Mesothelial cell of epicardium (in vitro differentiated cells): Measurements from ENCODE around the gene GHR. TPM values are rescaled to one million over a fixed set of nuclear protein-coding genes. Genes with fewer than 3 reads are reported as not detected.

Experiments
- DNase-seq, 2 experiments: peaks; one replicate each; pipeline ENCODE4 v3.0.0; 2021; ENCODE audit warnings: low spot score in 2 of 2; ENCODE audit not compliant: unreplicated experiment in 2 of 2
- H3K27ac Mint-ChIP-seq: 2 replicates; pipeline ENCODE4 v1.8.0; 2021; ENCODE audit warnings: mixed read lengths
- H3K27me3 Mint-ChIP-seq: 2 replicates; pipeline ENCODE4 v1.8.0; 2021; ENCODE audit warnings: low read depth, mixed read lengths
- H3K36me3 Mint-ChIP-seq: 2 replicates; pipeline ENCODE4 v1.8.0; 2021; ENCODE audit warnings: mixed read lengths
- H3K4me1 Mint-ChIP-seq: 2 replicates; pipeline ENCODE4 v1.8.0; 2021; ENCODE audit warnings: mixed read lengths
- H3K4me3 Mint-ChIP-seq: 2 replicates; pipeline ENCODE4 v1.8.0; 2021; ENCODE audit warnings: mild to moderate bottlenecking, moderate library complexity, mixed read lengths
- H3K9me3 Mint-ChIP-seq: 2 replicates; pipeline ENCODE4 v1.8.0; 2021; ENCODE audit warnings: mixed read lengths
- total RNA-seq: library from RNA; stranded (reverse); gene quantifications from 3 replicates; pipeline ENCODE4 v1.2.1, GENCODE V29; 2021
- TF ChIP-seq, protein P1 (sequence below): fragments of 200-600 bp; sonication (generic); IDR thresholded peaks from one replicate; pipeline ENCODE4 v1.5.0; 2021; ENCODE audit warnings: antibody characterized with exemption; ENCODE audit not compliant: unreplicated experiment

GHR gene
- total RNA-seq, 1 donor from 2014 or later: 7.9 TPM

DNA sequence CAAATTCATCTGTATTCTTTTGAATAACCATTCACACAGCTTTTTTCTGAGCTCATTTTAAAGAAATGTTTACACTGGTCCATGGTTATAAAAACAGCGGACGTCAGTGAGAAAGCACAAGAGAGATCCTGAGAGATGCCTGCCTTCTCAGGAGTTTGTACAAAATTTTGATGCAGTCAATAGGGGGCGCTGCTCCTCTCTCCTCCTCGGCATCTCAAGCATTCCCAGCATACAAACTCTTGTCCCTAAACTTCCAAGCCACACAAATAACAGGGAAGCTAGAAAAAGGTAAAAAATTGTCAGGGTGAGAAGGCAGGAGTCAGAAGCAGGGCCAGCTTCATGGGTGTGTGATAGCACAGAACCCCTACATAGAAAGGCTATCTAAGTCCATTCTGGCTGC lies 322.2 kb downstream of the GHR start:
- Mint-ChIP-seq H3K4me1 (no peaks in the 10 kb centered on the region), H3K9me3 (peaks cover 7% of the 10 kb centered on the region), H3K4me3 (no peak overlapping the region), H3K27me3 (no peaks in the 10 kb centered on the region), H3K27ac (no peak overlapping the region), H3K36me3 (no peaks in the 10 kb centered on the region)
- DNase-seq: no peak
- TF ChIP-seq, protein P1, sequence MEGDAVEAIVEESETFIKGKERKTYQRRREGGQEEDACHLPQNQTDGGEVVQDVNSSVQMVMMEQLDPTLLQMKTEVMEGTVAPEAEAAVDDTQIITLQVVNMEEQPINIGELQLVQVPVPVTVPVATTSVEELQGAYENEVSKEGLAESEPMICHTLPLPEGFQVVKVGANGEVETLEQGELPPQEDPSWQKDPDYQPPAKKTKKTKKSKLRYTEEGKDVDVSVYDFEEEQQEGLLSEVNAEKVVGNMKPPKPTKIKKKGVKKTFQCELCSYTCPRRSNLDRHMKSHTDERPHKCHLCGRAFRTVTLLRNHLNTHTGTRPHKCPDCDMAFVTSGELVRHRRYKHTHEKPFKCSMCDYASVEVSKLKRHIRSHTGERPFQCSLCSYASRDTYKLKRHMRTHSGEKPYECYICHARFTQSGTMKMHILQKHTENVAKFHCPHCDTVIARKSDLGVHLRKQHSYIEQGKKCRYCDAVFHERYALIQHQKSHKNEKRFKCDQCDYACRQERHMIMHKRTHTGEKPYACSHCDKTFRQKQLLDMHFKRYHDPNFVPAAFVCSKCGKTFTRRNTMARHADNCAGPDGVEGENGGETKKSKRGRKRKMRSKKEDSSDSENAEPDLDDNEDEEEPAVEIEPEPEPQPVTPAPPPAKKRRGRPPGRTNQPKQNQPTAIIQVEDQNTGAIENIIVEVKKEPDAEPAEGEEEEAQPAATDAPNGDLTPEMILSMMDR: peak; percentile 16

DNA sequence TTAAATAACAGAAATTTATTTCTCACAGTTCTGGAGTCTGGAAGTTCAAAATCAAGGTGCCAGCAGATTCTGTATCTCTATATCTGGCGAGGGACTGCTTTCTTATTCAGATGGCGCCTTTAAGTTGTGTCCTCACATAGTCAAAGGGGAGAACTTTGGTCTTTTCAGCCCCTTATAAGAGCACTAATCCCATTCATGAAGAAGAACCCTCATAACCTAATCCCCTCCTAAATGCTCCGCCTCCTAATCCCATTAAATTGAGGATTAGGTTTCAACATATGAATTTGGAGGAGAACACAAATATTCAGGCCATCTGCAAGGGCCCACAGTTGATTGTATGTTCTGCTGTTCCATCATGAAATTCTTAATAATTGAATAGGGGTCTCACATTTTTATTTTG lies 322.6 kb downstream of the GHR start:
- Mint-ChIP-seq H3K4me1 (no peaks in the 10 kb centered on the region), H3K4me3 (no peak overlapping the region), H3K27me3 (no peaks in the 10 kb centered on the region), H3K27ac (no peak overlapping the region), H3K36me3 (no peaks in the 10 kb centered on the region), H3K9me3 (peaks cover 7% of the 10 kb centered on the region)
- TF ChIP-seq, protein P1: no peak
- no peak for DNase-seq

DNA sequence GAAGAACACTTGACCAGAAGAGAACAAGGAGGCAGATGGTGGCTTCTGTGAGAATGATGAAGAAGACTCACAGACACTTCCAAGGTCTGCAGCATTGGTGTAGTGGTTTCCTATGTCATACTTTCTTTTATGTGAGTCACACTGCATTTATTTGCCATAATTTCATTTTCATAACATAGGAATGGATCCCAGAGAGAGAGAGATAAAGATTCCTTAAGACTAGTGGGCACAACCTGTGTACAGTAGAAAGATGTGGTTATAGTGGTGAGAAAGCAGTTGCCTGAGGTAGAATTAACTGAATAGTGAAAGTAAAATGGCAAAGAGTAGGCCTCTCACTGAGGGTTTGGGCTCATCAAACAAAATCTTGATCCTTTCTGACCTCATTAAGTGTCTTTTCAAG lies 325.8 kb downstream of the GHR start:
- Mint-ChIP-seq H3K4me3 (no peak overlapping the region), H3K4me1 (peaks cover 3% of the 10 kb centered on the region)

DNA sequence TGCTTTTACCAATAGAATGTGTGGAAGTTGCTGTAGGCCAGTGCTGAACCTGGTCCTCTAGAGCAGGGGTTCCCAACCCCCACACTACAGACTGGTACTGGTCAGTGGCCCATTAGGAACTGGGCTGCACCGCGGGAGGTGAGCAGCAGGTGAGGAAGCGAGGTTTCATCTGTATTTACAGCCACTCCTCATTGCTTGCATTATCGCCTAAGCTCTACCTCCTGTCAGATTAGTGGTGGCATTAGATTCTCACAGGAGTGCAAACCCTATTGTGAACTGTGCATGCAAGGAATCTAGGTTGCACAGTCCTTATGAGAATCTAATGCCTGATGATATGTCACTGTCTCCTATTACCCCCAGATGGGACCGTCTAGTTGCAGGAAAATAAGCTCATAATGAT lies 327.3 kb downstream of the GHR start:
- H3K4me1 Mint-ChIP-seq: peaks cover 3% of the 10 kb centered on the region
- H3K36me3 Mint-ChIP-seq: no peaks in the 10 kb centered on the region
- DNase-seq: no peak
- H3K27ac Mint-ChIP-seq: no peak overlapping the region
- H3K4me3 Mint-ChIP-seq: no peak overlapping the region
- H3K27me3 Mint-ChIP-seq: no peaks in the 10 kb centered on the region
- H3K9me3 Mint-ChIP-seq: no peaks in the 10 kb centered on the region
- TF ChIP-seq, protein P1: no peak

More for the DNA sequence above, 325.8 kb downstream of the GHR start:
- TF ChIP-seq, protein P1: no peak
- no peak for DNase-seq
- no peak overlapping the region for H3K27ac Mint-ChIP-seq
- H3K9me3 Mint-ChIP-seq: no peaks in the 10 kb centered on the region
- no peaks in the 10 kb centered on the region for H3K27me3 Mint-ChIP-seq
- no peaks in the 10 kb centered on the region for H3K36me3 Mint-ChIP-seq

DNA sequence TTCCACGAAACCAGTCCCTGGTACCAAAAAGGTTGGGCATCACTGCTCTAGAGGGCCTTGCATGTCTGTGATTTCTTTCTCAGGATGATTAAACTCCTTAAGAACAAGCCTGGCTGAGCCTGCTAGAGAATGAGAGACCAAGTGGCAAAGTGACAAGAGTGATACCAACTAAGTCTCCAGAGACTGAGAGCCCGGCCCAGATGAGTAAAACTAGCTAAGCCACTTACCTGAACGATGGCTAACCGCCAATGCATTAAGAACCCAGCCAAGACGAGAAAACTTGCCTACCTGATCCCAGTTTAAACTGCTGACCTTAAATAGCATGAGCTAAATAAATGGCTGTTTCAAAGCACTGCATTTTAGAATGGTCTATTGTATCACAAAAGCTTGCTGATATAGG lies 327.8 kb downstream of the GHR start:
- H3K27ac Mint-ChIP-seq: no peak overlapping the region
- H3K4me1 Mint-ChIP-seq: peaks cover 3% of the 10 kb centered on the region
- no peak overlapping the region for H3K4me3 Mint-ChIP-seq
- TF ChIP-seq, protein P1: no peak
- H3K9me3 Mint-ChIP-seq: no peaks in the 10 kb centered on the region
- H3K36me3 Mint-ChIP-seq: no peaks in the 10 kb centered on the region
- DNase-seq: no peak
- no peaks in the 10 kb centered on the region for H3K27me3 Mint-ChIP-seq

DNA sequence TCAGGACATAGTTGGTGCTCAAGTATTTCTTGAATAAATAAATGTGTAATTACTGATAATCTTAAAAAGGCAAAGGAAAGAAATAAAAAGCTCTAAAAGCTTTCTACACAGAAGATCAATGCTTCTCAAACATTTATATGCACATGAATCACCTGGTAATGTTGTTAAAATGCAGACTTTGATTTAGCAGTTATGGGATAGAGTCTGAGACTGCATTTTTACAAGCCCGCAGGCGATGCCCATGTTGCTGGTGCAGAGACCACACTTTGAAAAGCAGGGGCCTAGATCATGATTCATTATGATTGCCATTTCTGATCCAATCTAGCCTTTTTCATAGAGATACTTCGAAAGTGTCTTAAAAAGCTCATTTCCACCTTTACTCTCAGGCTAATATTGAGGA lies 329.9 kb downstream of the GHR start:
- H3K4me3 Mint-ChIP-seq: no peak overlapping the region
- H3K27ac Mint-ChIP-seq: no peak overlapping the region
- no peaks in the 10 kb centered on the region for H3K9me3 Mint-ChIP-seq
- no peaks in the 10 kb centered on the region for H3K36me3 Mint-ChIP-seq
- DNase-seq: no peak
- H3K27me3 Mint-ChIP-seq: no peaks in the 10 kb centered on the region
- peaks cover 3% of the 10 kb centered on the region for H3K4me1 Mint-ChIP-seq
- TF ChIP-seq, protein P1: no peak
